B cell (primary cell): Measurements from ENCODE around the gene NKX6-2. TPM values are rescaled to one million over a fixed set of nuclear protein-coding genes. Genes with fewer than 3 reads are reported as not detected.

Source experiments
- ATAC-seq: fragments of 200-7000 bp; cut with Tn5 transposase; one replicate; pipeline ENCODE4 v1.10.0; 2021; ENCODE audit warnings: low read depth, mild to moderate bottlenecking, moderate number of reproducible peaks, moderate library complexity
- CTCF ChIA-PET: fragments of 350-600 bp; sonication (Branson Sonifier 250); formaldehyde crosslinking; loops from one replicate; lab custom pipeline; 2021; ENCODE audit warnings: antibody characterized with exemption, inconsistent platforms; lab: Charles Lee
- POLR2A ChIA-PET: fragments of 350-600 bp; sonication (Branson Sonifier 250); formaldehyde crosslinking; loops from one replicate; lab custom pipeline; 2021; ENCODE audit warnings: antibody characterized with exemption; lab: Charles Lee
- DNase-seq: peaks from one replicate; pipeline ENCODE4 v3.0.0; 2013
- H2AFZ ChIP-seq: 2 replicates; pipeline ENCODE4 v1.6.1; 2012; ENCODE audit warnings: mild to moderate bottlenecking, low read depth, low read length; ENCODE audit not compliant: insufficient read depth, poor library complexity, severe bottlenecking
- H3K27ac ChIP-seq, 2 donors: 1 replicate in 1 of 2; 2 replicates in 1 of 2; pipeline ENCODE4 v1.5.1; 2012 to 2013; ENCODE audit warnings: low read length in 2 of 2, mild to moderate bottlenecking in 2 of 2, moderate library complexity in 1 of 2
- H3K27me3 ChIP-seq, 4 experiments: fragments of 200-600 bp in 1 of 4; sonication (generic) in 1 of 4; replicated peaks in 1 of 4; 1 replicate in 2 of 4; 2 replicates in 2 of 4; pipeline versions ENCODE4 v1.6.1 to v1.7.0; 2013 to 2016; ENCODE audit warnings: low read length in 3 of 4, mild to moderate bottlenecking in 2 of 4, mixed read lengths in 1 of 4, moderate library complexity in 1 of 4; ENCODE audit not compliant: insufficient read depth in 4 of 4, control insufficient read depth in 3 of 4; ENCODE audit errors: control extremely low read depth in 1 of 4
- H3K36me3 ChIP-seq, 2 experiments: replicated peaks in 1 of 2; 1 replicate in 1 of 2; 2 replicates in 1 of 2; pipeline versions ENCODE4 v1.6.1 to v1.7.1; 2013; ENCODE audit warnings: low read length in 1 of 2; ENCODE audit not compliant: insufficient read depth in 2 of 2, control insufficient read depth in 1 of 2; ENCODE audit errors: control extremely low read depth in 1 of 2, extremely low read depth in 1 of 2
- H3K4me1 ChIP-seq, 2 donors: fragments of 200-600 bp in 1 of 2; sonication (generic) in 1 of 2; 1 replicate in 1 of 2; 2 replicates in 1 of 2; pipeline versions ENCODE4 v1.5.1 to v1.6.1; 2013 to 2017; ENCODE audit warnings: low read length in 2 of 2; ENCODE audit not compliant: control insufficient read depth in 2 of 2, insufficient read depth in 2 of 2
- H3K4me2 ChIP-seq: replicated peaks from 2 replicates; pipeline ENCODE3; 2012; ENCODE audit warnings: mild to moderate bottlenecking, low read depth, low read length; ENCODE audit not compliant: poor library complexity, severe bottlenecking
- H3K4me3 ChIP-seq, 5 experiments: fragments of 200-600 bp in 1 of 5; sonication (generic) in 1 of 5; 1 replicate in 3 of 5; 2 replicates in 2 of 5; pipeline versions ENCODE4 v1.5.1 to v1.7.0; 2011 to 2016; ENCODE audit warnings: low read length in 4 of 5, mild to moderate bottlenecking in 4 of 5, low read depth in 2 of 5, control low read depth in 1 of 5, moderate library complexity in 1 of 5; ENCODE audit not compliant: insufficient read depth in 1 of 5; ENCODE audit errors: control extremely low read depth in 1 of 5, extremely low read depth in 1 of 5
- H3K79me2 ChIP-seq: fragments of 200-600 bp; sonication (generic); one replicate; pipeline ENCODE4 v1.6.0; 2016; ENCODE audit warnings: low read length; ENCODE audit not compliant: control insufficient read depth, insufficient read depth
- H3K9ac ChIP-seq: fragments of 200-600 bp; sonication (generic); 2 replicates; pipeline ENCODE4 v1.6.1; 2017; ENCODE audit warnings: mild to moderate bottlenecking, low read length, moderate library complexity
- H3K9me3 ChIP-seq, 3 donors: one replicate each; pipeline versions ENCODE4 v1.6.1 to v1.7.1; 2013; ENCODE audit warnings: low read length in 2 of 3; ENCODE audit not compliant: control insufficient read depth in 2 of 3, insufficient read depth in 1 of 3; ENCODE audit errors: control extremely low read depth in 1 of 3
- H4K20me1 ChIP-seq: 2 replicates; pipeline ENCODE4 v1.6.0; 2012; ENCODE audit warnings: mild to moderate bottlenecking, low read length; ENCODE audit not compliant: insufficient read depth, control insufficient read depth, poor library complexity, severe bottlenecking
- H3K27ac Mint-ChIP-seq: one replicate; pipeline ENCODE4 v1.8.0; 2021; ENCODE audit warnings: mixed read lengths
- H3K27me3 Mint-ChIP-seq: one replicate; pipeline ENCODE4 v1.8.0; 2021; ENCODE audit warnings: mixed read lengths
- H3K4me1 Mint-ChIP-seq: one replicate; pipeline ENCODE4 v1.8.0; 2021; ENCODE audit warnings: mixed read lengths
- H3K4me3 Mint-ChIP-seq: one replicate; pipeline ENCODE4 v1.8.0; 2021; ENCODE audit warnings: mixed read lengths
- H3K9me3 Mint-ChIP-seq: one replicate; pipeline ENCODE4 v1.8.0; 2022; ENCODE audit warnings: mixed read lengths; ENCODE audit not compliant: insufficient read depth
- CTCF ChIP-seq: fragments of 200-600 bp; IDR thresholded peaks from one replicate; pipeline ENCODE4 v1.8.0; 2022; ENCODE audit warnings: antibody characterized with exemption, mild to moderate bottlenecking
- EZH2 ChIP-seq: IDR thresholded peaks from 2 replicates; pipeline ENCODE4 v1.6.1; 2012; ENCODE audit warnings: borderline replicate concordance, low read depth, mild to moderate bottlenecking, moderate library complexity, low read length; ENCODE audit not compliant: insufficient read depth, poor library complexity, severe bottlenecking
- WGBS: methylation state at CpG from one replicate; pipeline ENCODE4 v1.1.5; 2013; ENCODE audit warnings: missing lambda C conversion rate; ENCODE audit not compliant: insufficient coverage; 5-methylcytosine and 5-hydroxymethylcytosine counted together
- intact Hi-C: fragments of 100-400 bp; cut with micrococcal nuclease; formaldehyde crosslinking; loops from one replicate; pipeline ENCODE4 v1.10.0; 2022
- polyA plus RNA-seq: library from polyadenylated mRNA; depleted of rRNA; stranded (reverse); fragments of >200 nt; gene quantifications from 2 replicates; pipeline ENCODE4 v1.2.3, GENCODE V29; 2012
- total RNA-seq, 2 donors: library from RNA; stranded (reverse); fragments of 120-200 nt in 1 of 2; gene quantifications; 1 replicate in 1 of 2; 2 replicates in 1 of 2; pipeline versions ENCODE4 v1.2.3 to v1.2.4, GENCODE V29; 2013 to 2022

Gene NKX6-2
- total and polyA plus RNA-seq, 2 donors (not counting 1 experiment from before 2014, with no cell fraction given), result not detected

DNA sequence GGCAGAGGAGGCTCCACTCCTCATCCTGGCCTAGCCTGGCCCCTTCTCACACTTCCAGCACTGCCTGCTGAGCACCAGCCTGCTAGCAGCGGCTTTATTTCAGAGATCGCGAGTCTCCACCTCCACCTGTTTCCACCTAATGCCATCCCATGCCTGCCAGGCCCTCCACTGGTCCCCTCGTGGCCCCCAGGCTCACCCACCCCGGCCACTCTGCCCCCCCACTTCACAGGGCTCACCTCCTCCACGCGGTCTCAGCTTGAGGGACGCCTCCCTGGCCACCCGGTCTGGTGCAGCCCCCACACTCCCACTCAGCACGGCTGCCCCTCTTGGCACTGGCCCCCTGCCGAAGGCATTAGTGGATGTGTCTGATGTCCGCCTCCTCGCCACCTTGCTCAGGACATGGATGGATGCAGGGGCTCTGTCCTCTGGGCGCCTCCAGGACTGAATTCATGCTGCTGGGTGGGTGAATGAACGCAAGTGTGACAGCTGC, 3.8 kb upstream of the NKX6-2 start:
- peaks cover 0 to 17% of the 10 kb centered on the region in 2 donors for H3K4me1 ChIP-seq
- no peak overlapping the region for H2AFZ ChIP-seq
- Mint-ChIP-seq H3K9me3 (no peaks in the 10 kb centered on the region), H3K4me3 (no peak overlapping the region), H3K4me1 (peaks cover 4% of the 10 kb centered on the region), H3K27ac (no peak overlapping the region), H3K27me3 (peaks cover 7% of the 10 kb centered on the region)
- H3K4me2 ChIP-seq, result no peak overlapping the region
- H4K20me1 ChIP-seq, result no peaks in the 10 kb centered on the region
- no peak overlapping the region for H3K27ac ChIP-seq
- WGBS, result 80% methylated on average over 15 of the region's 15 CpGs
- H3K9me3 ChIP-seq, result peaks cover 0 to 18% (median 0%) of the 10 kb centered on the region in 3 donors
- ChIA-PET POLR2A (no interaction called here), CTCF (no interaction called here)
- ATAC-seq (no peak), DNase-seq (no peak)
- no peak overlapping the region for H3K4me3 ChIP-seq
- TF ChIP-seq EZH2 (no peak), CTCF (no peak)
- intact Hi-C loops, result no loop called here
- H3K9ac ChIP-seq, result no peak overlapping the region
- peaks cover 0 to 21% (median 5%) of the 10 kb centered on the region in 4 experiments for H3K27me3 ChIP-seq
- H3K36me3 ChIP-seq, result no peaks in the 10 kb centered on the region
- no peaks in the 10 kb centered on the region for H3K79me2 ChIP-seq

DNA sequence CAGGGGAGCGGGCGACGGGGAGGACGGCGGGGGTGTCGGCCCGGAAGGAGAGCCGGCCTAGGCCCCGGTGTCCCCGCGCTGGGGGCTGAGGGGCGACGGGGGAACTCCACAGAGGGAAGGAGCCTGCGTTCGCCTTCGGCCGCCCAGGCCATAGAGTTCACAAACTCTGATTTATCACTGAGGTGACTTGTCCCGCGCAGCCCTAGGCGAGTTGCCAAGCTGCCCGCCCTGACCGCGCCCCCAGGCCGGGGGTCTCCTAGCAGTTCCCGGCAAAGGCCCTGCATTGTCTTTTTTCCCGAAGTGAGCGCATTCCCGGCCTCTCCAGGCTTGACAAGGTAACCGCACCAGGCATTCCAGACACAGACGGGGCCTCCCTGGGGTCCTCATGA, 2.9 kb upstream of the NKX6-2 start:
- TF ChIP-seq CTCF (no peak), EZH2 (no peak)
- Histone ChIP-seq H3K36me3 (no peaks in the 10 kb centered on the region), H3K4me3 (no peak overlapping the region), H3K9ac (no peak overlapping the region), H3K4me2 (no peak overlapping the region), H4K20me1 (no peaks in the 10 kb centered on the region), H3K4me1 (peaks cover 3 to 25% of the 10 kb centered on the region in 2 donors), H3K9me3 (peaks cover 0 to 24% (median 0%) of the 10 kb centered on the region in 3 donors), H3K79me2 (no peaks in the 10 kb centered on the region), H3K27ac (no peak overlapping the region), H3K27me3 (peaks cover 0 to 26% (median 5%) of the 10 kb centered on the region in 4 experiments), H2AFZ (no peak overlapping the region)
- H3K27ac Mint-ChIP-seq, result no peak overlapping the region
- no peaks in the 10 kb centered on the region for H3K9me3 Mint-ChIP-seq
- ChIA-PET CTCF (no interaction called here), POLR2A (no interaction called here)
- WGBS, result 7% methylated on average over 30 of the region's 30 CpGs
- H3K4me1 Mint-ChIP-seq, result peaks cover 7% of the 10 kb centered on the region
- intact Hi-C loops, result no loop called here
- no peak overlapping the region for H3K4me3 Mint-ChIP-seq
- peaks cover 7% of the 10 kb centered on the region for H3K27me3 Mint-ChIP-seq
- ATAC-seq, result no peak
- DNase-seq, result no peak
